HCT116 (cell line): ENCODE results near the gene ZSCAN1.

Experiments
- CEBPB ChIP-seq: IDR thresholded peaks from 2 replicates; pipeline ENCODE4 v1.6.1; 2012; ENCODE audit warnings: low read depth
- CTCF ChIP-seq, 3 experiments: fragments of 200-600 bp in 1 of 3; sonication (generic) in 1 of 3; IDR thresholded peaks in 2 of 3; conservative IDR thresholded peaks in 1 of 3; 2 replicates each; pipeline ENCODE4 v1.5.1; 2012 to 2017; ENCODE audit warnings: low read depth in 2 of 3, low read length in 2 of 3, antibody characterized with exemption in 1 of 3, borderline replicate concordance in 1 of 3, control low read depth in 1 of 3, mild to moderate bottlenecking in 1 of 3, mixed read lengths in 1 of 3, mixed run types in 1 of 3, moderate library complexity in 1 of 3; ENCODE audit not compliant: insufficient read depth in 1 of 3
- EGR1 ChIP-seq: IDR thresholded peaks from 2 replicates; pipeline ENCODE4 v1.6.1; 2012; ENCODE audit warnings: low read depth
- EZH2phosphoT487 ChIP-seq: fragments of 200-600 bp; IDR thresholded peaks from 2 replicates; pipeline ENCODE4 v1.6.1; 2018; ENCODE audit warnings: antibody characterized with exemption, borderline replicate concordance
- POLR2A ChIP-seq: IDR thresholded peaks from 2 replicates; pipeline ENCODE4 v1.7.0; 2011; ENCODE audit warnings: borderline replicate concordance; ENCODE audit not compliant: insufficient read depth, insufficient read length; ENCODE audit errors: extremely low read depth
- POLR2AphosphoS5 ChIP-seq: IDR thresholded peaks from 2 replicates; pipeline ENCODE4 v1.6.1; 2011; ENCODE audit warnings: mild to moderate bottlenecking, low read depth, low read length, moderate library complexity
- ZBTB33 ChIP-seq: IDR thresholded peaks from 2 replicates; pipeline ENCODE4 v1.6.1; 2011; ENCODE audit warnings: mild to moderate bottlenecking, low read length, moderate library complexity; ENCODE audit not compliant: insufficient replicate concordance; ENCODE audit errors: extremely low read depth
- ZNF274 ChIP-seq: fragments of 200-500 bp; sonication (Bioruptor generic); IDR thresholded peaks from 2 replicates; pipeline ENCODE4 v1.6.1; 2014; ENCODE audit warnings: mild to moderate bottlenecking, low read depth, low read length, inconsistent platforms

GRCh38 chr19:58088521-58089052, 54.8 kb downstream of the ZSCAN1 start:
- no peak for TF ChIP-seq CTCF (IDR thresholded peaks at IDR 0.05 in 2 of 3, conservative IDR thresholded peaks at IDR 0.05 in 1 of 3; ENCODE audit: borderline replicate concordance in 1 of 3, insufficient read depth in 1 of 3, low read depth in 2 of 3, low read length in 2 of 3)
- no peak for TF ChIP-seq ZBTB33
- TF ChIP-seq CEBPB: no peak
- TF ChIP-seq EGR1: no peak
- TF ChIP-seq POLR2A: no peak
- no peak for TF ChIP-seq EZH2phosphoT487
- TF ChIP-seq ZNF274: no peak
- TF ChIP-seq POLR2AphosphoS5: no peak
